Type B pancreatic cell (in vitro differentiated cells): ENCODE data around the gene LPIN1. TPM values are rescaled to one million over a fixed set of nuclear protein-coding genes. Genes with fewer than 3 reads are reported as not detected.
"Not testable (repeated sequence)": the region's sequence is repeated elsewhere in the genome, so short reads cannot be mapped to it uniquely, and the experiment has no call there.

Experiments
- DNase-seq: peaks from one replicate; pipeline ENCODE4 v3.0.0; 2021; ENCODE audit warnings: mixed read lengths; ENCODE audit not compliant: unreplicated experiment; ENCODE audit errors: extremely low spot score
- H3K27ac Mint-ChIP-seq: 2 replicates; pipeline ENCODE4 v1.8.0; 2021; ENCODE audit warnings: mild to moderate bottlenecking, mixed read lengths
- H3K27me3 Mint-ChIP-seq: 2 replicates; pipeline ENCODE4 v1.8.0; 2021; ENCODE audit warnings: mixed read lengths
- H3K36me3 Mint-ChIP-seq: 2 replicates; pipeline ENCODE4 v1.8.0; 2021; ENCODE audit warnings: mixed read lengths
- H3K4me1 Mint-ChIP-seq: one replicate; pipeline ENCODE4 v1.8.0; 2021; ENCODE audit warnings: mixed read lengths; ENCODE audit not compliant: unreplicated experiment
- H3K4me3 Mint-ChIP-seq: 2 replicates; pipeline ENCODE4 v1.8.0; 2021; ENCODE audit warnings: mild to moderate bottlenecking, mixed read lengths
- H3K9me3 Mint-ChIP-seq: 2 replicates; pipeline ENCODE4 v1.8.0; 2021; ENCODE audit warnings: mixed read lengths
- CTCF ChIP-seq: fragments of 200-600 bp; sonication (generic); conservative IDR thresholded peaks from 2 replicates; pipeline ENCODE4 v1.5.0; 2021; ENCODE audit warnings: antibody characterized with exemption, mild to moderate bottlenecking
- total RNA-seq: library from RNA; stranded (reverse); gene quantifications from 2 replicates; pipeline ENCODE4 v1.2.1, GENCODE V29; 2021; ENCODE audit warnings: low replicate concordance

The LPIN1 gene
- total RNA-seq, 1 donor from 2014 or later = 26.8 TPM

GRCh38 chr2:11758187-11758586 lies 11.8 kb downstream of the LPIN1 start:
- TF ChIP-seq CTCF = no peak
- Mint-ChIP-seq H3K9me3 (peaks cover 8% of the 10 kb centered on the region), H3K27me3 (no peaks in the 10 kb centered on the region), H3K4me1 (peaks cover 33% of the 10 kb centered on the region), H3K36me3 (peaks cover 24% of the 10 kb centered on the region), H3K27ac (no peak overlapping the region), H3K4me3 (no peak overlapping the region)
- DNase-seq = no peak

DNA sequence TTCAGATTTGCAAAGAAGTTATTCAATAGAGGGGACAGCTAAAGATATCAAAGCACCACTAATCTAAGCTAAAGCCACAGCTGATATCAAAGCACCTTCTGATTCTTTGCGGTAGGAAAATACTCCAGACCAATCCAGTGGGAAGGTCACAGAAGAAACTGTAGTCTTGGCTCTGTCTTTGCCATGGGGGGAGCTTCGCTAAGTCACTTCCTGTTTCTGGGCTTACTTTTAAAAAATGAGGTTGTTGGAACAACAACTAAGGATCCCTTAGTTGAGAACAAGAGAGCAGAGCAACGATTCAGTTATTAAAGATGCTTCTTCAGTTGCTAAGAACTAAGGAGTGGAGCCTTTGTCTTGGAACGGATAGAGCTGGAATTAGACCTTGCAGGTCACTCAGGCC lies 12.2 kb downstream of the LPIN1 start:
- no peak overlapping the region for H3K27ac Mint-ChIP-seq
- H3K4me3 Mint-ChIP-seq = no peak overlapping the region

DNA sequence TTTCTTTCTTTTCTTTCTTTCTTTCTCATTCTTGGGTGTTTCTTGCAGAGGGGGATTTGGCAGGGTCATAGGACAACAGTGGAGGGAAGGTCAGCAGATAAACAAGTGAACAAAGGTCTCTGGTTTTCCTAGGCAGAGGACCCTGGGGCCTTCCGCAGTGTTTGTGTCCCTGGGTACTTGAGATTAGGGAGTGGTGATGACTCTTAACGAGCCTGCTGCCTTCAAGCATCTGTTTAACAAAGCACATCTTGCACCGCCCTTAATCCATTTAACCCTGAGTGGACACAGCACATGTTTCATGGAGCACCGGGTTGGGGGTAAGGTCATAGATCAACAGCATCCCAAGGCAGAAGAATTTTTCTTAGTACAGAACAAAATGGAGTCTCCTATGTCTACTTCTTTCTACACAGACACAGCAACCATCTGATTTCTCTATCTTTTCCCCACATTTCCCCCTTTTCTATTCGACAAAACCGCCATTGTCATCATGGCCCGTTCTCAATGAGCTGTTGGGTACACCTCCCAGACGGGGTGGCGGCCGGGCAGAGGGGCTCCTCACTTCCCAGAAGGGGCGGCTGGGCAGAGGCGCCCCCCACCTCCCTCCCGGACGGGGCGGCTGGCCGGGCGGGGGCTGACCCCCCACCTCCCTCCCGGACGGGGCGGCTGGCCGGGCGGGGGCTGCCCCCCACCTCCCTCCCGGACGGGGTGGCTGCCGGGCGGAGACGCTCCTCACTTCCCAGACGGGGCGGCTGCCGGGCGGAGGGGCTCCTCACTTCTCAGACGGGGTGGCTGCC lies 12.9 kb downstream of the LPIN1 start:
- H3K4me3 Mint-ChIP-seq, H3K27me3 Mint-ChIP-seq, H3K9me3 Mint-ChIP-seq, DNase-seq, H3K27ac Mint-ChIP-seq: not testable (repeated sequence)
- H3K4me1 Mint-ChIP-seq = peaks cover 25% of the 10 kb centered on the region
- H3K36me3 Mint-ChIP-seq = peaks cover 31% of the 10 kb centered on the region

More for the DNA sequence above, 12.2 kb downstream of the LPIN1 start:
- no peak for TF ChIP-seq CTCF
- Mint-ChIP-seq H3K27me3 (no peaks in the 10 kb centered on the region), H3K9me3 (peaks cover 8% of the 10 kb centered on the region), H3K36me3 (peaks cover 26% of the 10 kb centered on the region), H3K4me1 (peaks cover 28% of the 10 kb centered on the region)
- DNase-seq = no peak

DNA sequence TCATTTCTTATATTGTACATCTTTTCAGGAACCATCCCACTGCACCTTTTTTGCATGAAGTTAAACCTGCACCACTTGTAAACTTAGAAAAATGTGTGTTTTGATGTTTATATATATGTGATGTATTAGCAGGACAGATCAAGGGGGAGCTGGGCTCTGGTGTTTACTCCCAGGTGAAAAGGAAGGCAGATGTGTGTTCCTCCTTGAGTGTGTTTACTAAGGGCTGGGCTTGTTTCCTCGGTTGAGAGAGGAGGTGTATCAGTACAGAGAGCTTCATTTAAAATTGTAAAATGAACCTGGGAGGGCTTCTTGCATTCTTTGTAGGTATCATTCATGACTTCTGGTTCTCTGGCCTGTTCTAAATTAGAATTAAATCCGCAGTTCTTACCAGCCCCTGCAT lies 14.8 kb downstream of the LPIN1 start:
- H3K36me3 Mint-ChIP-seq = peaks cover 42% of the 10 kb centered on the region
- H3K27me3 Mint-ChIP-seq = no peaks in the 10 kb centered on the region
- DNase-seq = no peak
- H3K4me3 Mint-ChIP-seq = no peak overlapping the region
- peaks cover 23% of the 10 kb centered on the region for H3K4me1 Mint-ChIP-seq
- TF ChIP-seq CTCF = no peak
- peaks cover 8% of the 10 kb centered on the region for H3K9me3 Mint-ChIP-seq
- no peak overlapping the region for H3K27ac Mint-ChIP-seq

DNA sequence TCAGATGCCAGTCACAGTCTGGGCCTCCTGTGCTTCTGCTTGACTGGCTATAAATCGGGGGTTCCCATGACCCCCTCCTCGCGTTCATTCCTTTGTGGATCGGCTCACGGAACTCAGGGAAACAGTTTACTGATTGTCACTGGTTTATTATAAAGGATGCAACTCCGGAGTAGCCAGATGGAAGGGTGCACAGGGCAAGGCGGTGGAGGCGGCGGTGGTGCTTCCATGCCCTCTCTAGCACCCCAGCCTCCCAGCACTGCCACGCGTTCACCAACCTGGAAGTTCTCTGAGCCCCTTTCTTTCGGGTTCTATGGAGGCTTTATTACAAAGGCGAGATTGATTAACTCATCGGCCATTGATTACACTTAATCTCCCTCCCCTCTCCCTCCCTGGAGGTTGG lies 15.6 kb downstream of the LPIN1 start:
- H3K4me3 Mint-ChIP-seq = no peak overlapping the region
- TF ChIP-seq CTCF = no peak
- no peak for DNase-seq
- peaks cover 20% of the 10 kb centered on the region for H3K4me1 Mint-ChIP-seq
- H3K36me3 Mint-ChIP-seq = peaks cover 48% of the 10 kb centered on the region
- no peaks in the 10 kb centered on the region for H3K27me3 Mint-ChIP-seq
- peaks cover 8% of the 10 kb centered on the region for H3K9me3 Mint-ChIP-seq
- H3K27ac Mint-ChIP-seq = no peak overlapping the region

- Mint-ChIP-seq H3K9me3 (peaks cover 8% of the 10 kb centered on the region), H3K36me3 (peaks cover 54% of the 10 kb centered on the region), H3K27me3 (no peaks in the 10 kb centered on the region), H3K4me3 (no peak overlapping the region), H3K27ac (no peak overlapping the region), H3K4me1 (peaks cover 17% of the 10 kb centered on the region)
- no peak for DNase-seq
- no peak for TF ChIP-seq CTCF
Measured at GRCh38 chr2:11762799-11763461, 16.5 kb downstream of the LPIN1 start.
